Measurements from ENCODE around the gene MYRF. TPM values are rescaled to one million over a fixed set of nuclear protein-coding genes. Genes with fewer than 3 reads are reported as not detected.

MYRF gene
- polyA plus RNA-seq, 3 donors, result 16.9 to 19.2 (median 18.0) TPM

DNA sequence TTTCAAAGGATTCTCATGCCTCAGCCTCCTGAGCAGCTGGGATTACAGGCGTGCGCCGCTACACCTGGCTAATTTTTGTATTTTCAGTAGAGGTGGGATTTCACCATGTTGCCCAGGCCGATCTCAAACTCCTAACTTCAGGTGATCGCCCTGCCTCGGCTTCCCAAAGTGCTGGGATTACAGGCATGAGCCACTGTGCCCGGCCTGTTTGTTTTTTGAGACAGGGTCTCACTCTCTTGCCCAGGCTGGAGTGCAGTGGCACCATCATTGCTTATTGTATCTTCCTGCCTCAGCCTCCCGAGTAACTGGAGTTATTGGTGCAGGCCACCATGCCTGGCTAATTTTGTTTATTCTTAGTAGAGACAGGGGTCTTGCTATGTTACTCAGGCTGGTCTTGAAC lies 83.8 kb downstream of the MYRF start:
- DNase-seq (ENCODE audit: low read depth in 3 of 3, low spot score in 2 of 3), result no peak

DNA sequence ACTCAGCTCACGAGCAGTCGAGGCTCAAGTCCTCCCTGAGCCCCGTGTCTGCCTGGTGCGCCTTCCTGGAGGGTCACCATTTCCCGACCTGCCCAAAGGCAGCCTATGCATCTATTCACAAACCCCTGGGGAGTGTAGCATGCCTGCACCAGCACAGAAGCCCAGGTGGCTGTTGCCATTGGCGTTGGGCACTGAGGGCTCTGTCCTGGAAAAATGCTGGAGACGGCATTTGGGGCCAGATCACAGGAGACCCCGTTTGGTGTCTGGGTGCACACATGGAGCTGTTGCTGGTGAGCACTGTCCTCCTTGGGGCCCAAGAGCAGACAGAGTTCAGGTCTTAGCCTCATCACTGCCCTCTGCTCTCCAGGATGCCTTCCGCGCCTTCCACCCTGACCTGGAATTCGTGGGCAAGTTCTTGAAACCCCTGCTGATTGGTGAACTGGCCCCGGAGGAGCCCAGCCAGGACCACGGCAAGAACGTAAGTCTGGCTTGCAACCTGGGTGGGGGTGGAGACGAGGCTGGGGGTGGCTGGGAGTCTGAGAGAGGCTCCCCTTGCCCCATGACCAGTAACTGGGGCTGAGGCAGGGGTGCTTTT lies 85.1 kb downstream of the MYRF start:
- no peak for DNase-seq (ENCODE audit: low read depth in 3 of 3, low spot score in 2 of 3)

Other genes starting within 250 kb of the MYRF start
- gene LRRC10B, start 243.9 kb upstream of the MYRF start, polyA plus RNA-seq (ENCODE audit: insufficient read length in 3 of 3), result 1 to 10 TPM in 1 of 3 donors, under 1 TPM in 2; 0.72 to 1.1 (median 0.95) TPM
- gene SYT7, start 171.6 kb upstream of the MYRF start, polyA plus RNA-seq (ENCODE audit: insufficient read length in 3 of 3), result 1 to 10 TPM; 3.6 to 5.6 (median 5.1) TPM
- gene DAGLA, start 72.2 kb upstream of the MYRF start, polyA plus RNA-seq (ENCODE audit: insufficient read length in 3 of 3), result 1 to 10 TPM; 2.6 to 3.3 (median 3.0) TPM
- gene TMEM258, start 40.0 kb downstream of the MYRF start, polyA plus RNA-seq (ENCODE audit: insufficient read length in 3 of 3), result 100 to 1,000 TPM; 157 to 206 (median 192) TPM
- 10 to 100 TPM; 40.7 to 46.9 (median 41.3) TPM for gene FEN1, start 40.3 kb downstream of the MYRF start, polyA plus RNA-seq (ENCODE audit: insufficient read length in 3 of 3)
- gene FADS1, start 64.4 kb downstream of the MYRF start, polyA plus RNA-seq (ENCODE audit: insufficient read length in 3 of 3), result 10 to 100 TPM; 37.9 to 45.4 (median 40.4) TPM
- gene FADS2, start 75.7 kb downstream of the MYRF start, polyA plus RNA-seq (ENCODE audit: insufficient read length in 3 of 3), result 100 to 1,000 TPM in 1 of 3 donors, 10 to 100 TPM in 2; 81.6 to 105 (median 98.8) TPM
- gene FADS3, start 138.9 kb downstream of the MYRF start, polyA plus RNA-seq (ENCODE audit: insufficient read length in 3 of 3), result 10 to 100 TPM; 12.0 to 17.9 (median 15.4) TPM
- 10 to 100 TPM; 15.5 to 19.8 (median 18.5) TPM for gene RAB3IL1, start 164.9 kb downstream of the MYRF start, polyA plus RNA-seq (ENCODE audit: insufficient read length in 3 of 3)
- gene BEST1, start 197.7 kb downstream of the MYRF start, polyA plus RNA-seq (ENCODE audit: insufficient read length in 3 of 3), result 1 to 10 TPM; 2.7 to 4.3 (median 3.5) TPM
- 1,000 to 10,000 TPM; 2,134 to 2,368 (median 2,143) TPM for gene FTH1, start 215.0 kb downstream of the MYRF start, polyA plus RNA-seq (ENCODE audit: insufficient read length in 3 of 3)